Stimulated activated CD8-positive, alpha-beta memory T cell treated with anti-CD3 and anti-CD28 coated beads, Interleukin-12 subunit alpha, Interleukin-12 subunit beta, amount 100 ng/mL, for 4 hours (primary cell): ENCODE measurements around the gene EZR.

Experiments
- DNase-seq: peaks from one replicate; pipeline ENCODE4 v3.0.0-alpha.2; 2020; ENCODE audit warnings: low read depth

The EZR gene

GRCh38 chr6:158775832-158776231 is 43.3 kb downstream of the EZR start:
- DNase-seq = no peak

- DNase-seq = no peak
Measured at GRCh38 chr6:158774717-158775449, 44.3 kb downstream of the EZR start.

GRCh38 chr6:158773581-158774449 is 45.4 kb downstream of the EZR start:
- DNase-seq = no peak

GRCh38 chr6:158772851-158773371 is 46.3 kb downstream of the EZR start:
- no peak for DNase-seq

GRCh38 chr6:158772172-158772571 is 47.0 kb downstream of the EZR start:
- DNase-seq = no peak

- DNase-seq = no peak
Measured at GRCh38 chr6:158771399-158772152, 47.6 kb downstream of the EZR start.

GRCh38 chr6:158770533-158771330 is 48.4 kb downstream of the EZR start:
- no peak for DNase-seq

GRCh38 chr6:158769771-158770432 is 49.3 kb downstream of the EZR start:
- DNase-seq = no peak

GRCh38 chr6:158769234-158769770 is 49.9 kb downstream of the EZR start:
- DNase-seq = no peak

GRCh38 chr6:158768436-158768835 is 50.7 kb downstream of the EZR start:
- DNase-seq = no peak

- DNase-seq = no peak
Measured at GRCh38 chr6:158767709-158768108, 51.5 kb downstream of the EZR start.

GRCh38 chr6:158766621-158767455 is 52.3 kb downstream of the EZR start:
- DNase-seq = no peak

GRCh38 chr6:158765499-158766068 is 53.6 kb downstream of the EZR start:
- no peak for DNase-seq

GRCh38 chr6:158764926-158765325 is 54.2 kb downstream of the EZR start:
- DNase-seq = no peak

- no peak for DNase-seq
Measured at GRCh38 chr6:158764183-158764849, 54.9 kb downstream of the EZR start.

- no peak for DNase-seq
Measured at GRCh38 chr6:158763434-158764182, 55.6 kb downstream of the EZR start.

- no peak for DNase-seq
Measured at GRCh38 chr6:158762787-158763433, 56.3 kb downstream of the EZR start.

GRCh38 chr6:158761746-158762145 is 57.4 kb downstream of the EZR start:
- DNase-seq = no peak
